Mammary epithelial cell (primary cell): ENCODE measurements around the gene HOXB7.

Experiments used
- CTCF ChIP-seq, 2 donors: IDR thresholded peaks in 1 of 2; conservative IDR thresholded peaks in 1 of 2; 2 replicates each; pipeline ENCODE4 v1.5.1; 2011 to 2012; ENCODE audit warnings: inconsistent platforms in 2 of 2, low read length in 2 of 2, mild to moderate bottlenecking in 2 of 2, control low read depth in 1 of 2, low read depth in 1 of 2; ENCODE audit not compliant: insufficient read depth in 1 of 2; ENCODE audit errors: extremely low read depth in 1 of 2
- EZH2 ChIP-seq: IDR thresholded peaks from 2 replicates; pipeline ENCODE4 v1.6.1; 2012; ENCODE audit warnings: low read length, inconsistent platforms, borderline replicate concordance

- TF ChIP-seq CTCF (conservative IDR thresholded peaks at IDR 0.05 in 1 of 2, IDR thresholded peaks at IDR 0.05 in 1 of 2; ENCODE audit: extremely low read depth in 1 of 2, insufficient read depth in 1 of 2, low read depth in 1 of 2, low read length in 2 of 2) (no peak), EZH2 (peak; percentile 95)
Measured at GRCh38 chr17:48619826-48620449, 9.1 kb upstream of the HOXB7 start.
